ENCODE data around the gene ZNF624. TPM values are rescaled to one million over a fixed set of nuclear protein-coding genes. Genes with fewer than 3 reads are reported as not detected.
"Not testable (repeated sequence)": the region's sequence is repeated elsewhere in the genome, so short reads cannot be mapped to it uniquely, and the experiment has no call there.

Gene ZNF624
- polyA plus RNA-seq (1.3 to 2.1 TPM (median 2.0 TPM) in 3 replicates), polyA minus RNA-seq (1.3 to 2.7 TPM (median 2.1 TPM) in 3 replicates)
- polyA plus RNA-seq (2011; ENCODE audit: low read depth), result 1.8 TPM
- 0.55 and 0.91 TPM in 2 replicates for polyA plus RNA-seq (2011; cell fraction: cytosol; rRNA removed)
- 2.1 and 2.9 TPM in 2 replicates for polyA plus RNA-seq (2011; cell fraction: nucleus; rRNA removed)
- 1.2 and 1.5 TPM in 2 replicates for polyA plus RNA-seq (2012; ENCODE audit: low replicate concordance)
- polyA minus RNA-seq (2011; cell fraction: cytosol; rRNA and poly(A)+ RNA removed), result 3.5 TPM
- 3.2 and 6.5 TPM in 2 replicates for polyA minus RNA-seq (2011; cell fraction: nucleus; rRNA and poly(A)+ RNA removed)

GRCh38 chr17:16653367-16654041 is at the start of gene ZNF624:
Gene ZNF624, minus strand, starts transcription at chr17:16653850.
- peak; percentile 86 for FAIRE-seq
- H3K9ac ChIP-seq (ENCODE audit: control insufficient read depth, extremely low read depth, insufficient read depth, low read length), result peak within 1 kb of the TSS; percentile 82
- dilution Hi-C loops (cut with MboI; ENCODE audit: extremely low pct_ligation_motif_present, low sequenced_read_pairs), result no loop called here

GRCh38 chr17:16697603-16698002 is 44.0 kb upstream of the ZNF624 start:
- H3K27ac ChIP-seq (ENCODE audit: control insufficient read depth, insufficient read depth, low read length); H3K9me1 ChIP-seq (ENCODE audit: control insufficient read depth, extremely low read depth, insufficient read depth, low read length); H3K27me3 ChIP-seq (ENCODE audit: control insufficient read depth, extremely low read depth, insufficient read depth, low read length); H2AFZ ChIP-seq (ENCODE audit: control insufficient read depth, low read length); H4K20me1 ChIP-seq (ENCODE audit: control insufficient read depth, extremely low read depth, insufficient read depth, low read length); H3K4me3 ChIP-seq (ENCODE audit: control insufficient read depth in 2 of 3, extremely low read depth in 1 of 3, insufficient read depth in 2 of 3, low read depth in 1 of 3, low read length in 3 of 3); H3K9ac ChIP-seq (ENCODE audit: control insufficient read depth, extremely low read depth, insufficient read depth, low read length); H3K9me3 ChIP-seq (ENCODE audit: control insufficient read depth, low read depth, low read length); FAIRE-seq; H3K36me3 ChIP-seq (ENCODE audit: control insufficient read depth in 2 of 2, extremely low read depth in 1 of 2, insufficient read depth in 2 of 2, low read length in 2 of 2); H3K79me2 ChIP-seq (ENCODE audit: control insufficient read depth, insufficient read depth, low read length); H3K4me2 ChIP-seq (ENCODE audit: control insufficient read depth, extremely low read depth, insufficient read depth, low read depth, low read length); DNase-seq (ENCODE audit: low read depth, low spot score); dilution Hi-C loops (cut with MboI; ENCODE audit: extremely low pct_ligation_motif_present, low sequenced_read_pairs); H3K4me1 ChIP-seq (ENCODE audit: control insufficient read depth, extremely low read depth, insufficient read depth, low read length): not testable (repeated sequence)

More at GRCh38 chr17:16653367-16654041, at the start of gene ZNF624:
- Histone ChIP-seq H3K36me3 (ENCODE audit: control insufficient read depth in 2 of 2, extremely low read depth in 1 of 2, insufficient read depth in 2 of 2, low read length in 2 of 2) (no peaks in the 10 kb centered on the region), H3K9me3 (ENCODE audit: control insufficient read depth, low read depth, low read length) (no peaks in the 10 kb centered on the region), H3K4me1 (ENCODE audit: control insufficient read depth, extremely low read depth, insufficient read depth, low read length) (peaks cover 12% of the 10 kb centered on the region), H3K4me3 (ENCODE audit: control insufficient read depth in 2 of 3, extremely low read depth in 1 of 3, insufficient read depth in 2 of 3, low read depth in 1 of 3, low read length in 3 of 3) (peak within 1 kb of the TSS; percentile 57 to 77 (median 70)), H4K20me1 (ENCODE audit: control insufficient read depth, extremely low read depth, insufficient read depth, low read length) (no peaks in the 10 kb centered on the region), H3K9me1 (ENCODE audit: control insufficient read depth, extremely low read depth, insufficient read depth, low read length) (no peaks in the 10 kb centered on the region), H3K27me3 (ENCODE audit: control insufficient read depth, extremely low read depth, insufficient read depth, low read length) (no peaks in the 10 kb centered on the region), H2AFZ (ENCODE audit: control insufficient read depth, low read length) (peak within 1 kb of the TSS; percentile 90), H3K27ac (ENCODE audit: control insufficient read depth, insufficient read depth, low read length) (peak within 1 kb of the TSS; percentile 68), H3K4me2 (ENCODE audit: control insufficient read depth, extremely low read depth, insufficient read depth, low read depth, low read length) (peak within 1 kb of the TSS; percentile 90), H3K79me2 (ENCODE audit: control insufficient read depth, insufficient read depth, low read length) (peaks cover 2% of the 10 kb centered on the region)
- DNase-seq (ENCODE audit: low read depth, low spot score), result peak; percentile 45
- TF ChIP-seq CTCF (optimal IDR thresholded peaks at IDR 0.05 in 1 of 3, IDR thresholded peaks at IDR 0.05 in 1 of 3, conservative IDR thresholded peaks at IDR 0.05 in 1 of 3; ENCODE audit: extremely low read depth in 1 of 3, insufficient read depth in 2 of 3, low read length in 3 of 3) (no peak), EZH2 (IDR thresholded peaks at IDR 0.05; ENCODE audit: low read length) (no peak)

GRCh38 chr17:16690447-16690846 is 36.8 kb upstream of the ZNF624 start:
- H3K79me2 ChIP-seq (ENCODE audit: control insufficient read depth, insufficient read depth, low read length); FAIRE-seq; H3K4me2 ChIP-seq (ENCODE audit: control insufficient read depth, extremely low read depth, insufficient read depth, low read depth, low read length); H3K27me3 ChIP-seq (ENCODE audit: control insufficient read depth, extremely low read depth, insufficient read depth, low read length); H3K36me3 ChIP-seq (ENCODE audit: control insufficient read depth in 2 of 2, extremely low read depth in 1 of 2, insufficient read depth in 2 of 2, low read length in 2 of 2); H3K9me1 ChIP-seq (ENCODE audit: control insufficient read depth, extremely low read depth, insufficient read depth, low read length); H3K9ac ChIP-seq (ENCODE audit: control insufficient read depth, extremely low read depth, insufficient read depth, low read length); DNase-seq (ENCODE audit: low read depth, low spot score); H3K27ac ChIP-seq (ENCODE audit: control insufficient read depth, insufficient read depth, low read length); H4K20me1 ChIP-seq (ENCODE audit: control insufficient read depth, extremely low read depth, insufficient read depth, low read length); H3K4me1 ChIP-seq (ENCODE audit: control insufficient read depth, extremely low read depth, insufficient read depth, low read length); H3K9me3 ChIP-seq (ENCODE audit: control insufficient read depth, low read depth, low read length); H2AFZ ChIP-seq (ENCODE audit: control insufficient read depth, low read length); H3K4me3 ChIP-seq (ENCODE audit: control insufficient read depth in 2 of 3, extremely low read depth in 1 of 3, insufficient read depth in 2 of 3, low read depth in 1 of 3, low read length in 3 of 3); dilution Hi-C loops (cut with MboI; ENCODE audit: extremely low pct_ligation_motif_present, low sequenced_read_pairs): not testable (repeated sequence)
